NCI-H146 (cell line): ENCODE data around the gene SALL2.
"Not testable (repeated sequence)": the region's sequence is repeated elsewhere in the genome, so short reads cannot be mapped to it uniquely, and the experiment has no call there.

Experiments
- DNase-seq: peaks from one replicate; lab custom pipeline; 2025; lab: John Stamatoyannopoulos, UW

The SALL2 gene

DNA sequence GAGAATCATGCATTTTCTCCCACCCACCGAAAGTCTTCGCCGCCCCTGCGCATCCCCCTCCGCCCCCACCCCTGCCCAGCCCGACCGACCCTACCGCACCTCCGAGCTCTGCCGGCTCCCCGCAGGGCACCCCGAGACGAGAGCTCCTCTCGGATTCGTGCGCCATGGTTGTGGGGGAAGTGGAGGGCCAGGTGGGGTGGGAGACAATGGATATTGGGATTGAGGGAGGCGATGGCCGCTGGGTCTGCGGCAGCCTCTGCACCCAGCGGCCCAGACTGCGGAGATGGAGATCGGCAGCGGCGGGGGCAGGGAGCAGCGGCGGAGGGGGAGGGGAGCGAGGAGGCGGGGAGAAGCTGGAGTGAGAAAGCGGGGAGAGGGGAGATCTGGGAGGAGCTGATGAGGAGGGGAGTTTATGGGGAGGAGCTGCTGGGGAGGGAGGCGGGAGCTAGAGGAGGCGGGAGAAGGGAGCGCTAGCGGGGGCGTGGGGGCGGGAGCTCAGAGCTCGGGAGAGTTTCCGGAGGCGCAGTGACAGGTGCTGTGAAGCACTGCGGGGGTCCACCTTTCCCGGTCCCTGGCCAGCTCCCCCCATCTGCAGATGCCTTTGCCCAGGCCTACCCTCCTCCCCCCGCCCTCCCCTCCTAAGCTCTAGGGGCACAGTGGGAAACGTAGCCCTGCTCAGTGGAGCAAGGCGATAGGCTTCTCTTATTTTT lies at the start of gene SALL2:
TSS of gene SALL2 (minus strand) at position 385 of the 710 bp plus-strand sequence. CDS start at position 166, 219 bp downstream.
- DNase-seq = peak; percentile 99

DNA sequence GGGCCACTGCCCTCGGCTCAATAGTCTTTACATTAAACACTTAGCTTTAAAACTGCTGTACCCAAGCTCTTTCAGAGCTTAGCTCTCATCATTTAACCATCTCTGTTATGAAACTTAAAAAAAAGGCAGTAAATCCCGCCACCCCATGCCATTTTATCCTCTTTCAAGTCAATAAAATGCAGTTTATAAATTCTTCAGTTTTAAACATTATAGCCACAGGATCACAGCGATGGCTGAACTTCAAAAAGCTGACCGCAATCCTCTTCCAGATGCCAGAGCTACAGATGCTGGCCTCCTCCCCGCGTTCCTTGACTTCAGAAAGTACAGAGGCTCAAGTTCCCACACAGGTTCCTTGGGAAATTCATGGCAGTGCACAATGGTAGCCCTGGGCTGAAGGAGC lies 49.5 kb upstream of the SALL2 start:
- no peak for DNase-seq

DNA sequence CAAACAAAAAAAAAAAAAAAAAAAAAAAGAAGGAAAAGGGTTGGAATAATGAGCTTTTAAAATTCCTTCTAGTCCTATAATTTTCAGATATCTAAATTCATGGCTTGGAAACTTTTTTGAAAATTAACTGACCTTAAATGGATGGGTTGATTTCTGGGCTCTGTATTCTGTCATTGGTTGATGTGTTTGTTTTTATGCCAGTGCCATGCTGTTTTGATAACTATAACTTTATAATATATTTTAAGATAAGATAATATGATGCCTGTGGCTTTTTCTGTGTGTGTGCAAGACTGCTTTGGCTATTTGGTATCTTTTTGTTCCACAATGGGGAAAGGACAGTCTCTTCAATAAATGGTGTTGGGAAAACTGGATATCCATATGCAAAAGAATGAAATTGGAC lies 46.5 kb upstream of the SALL2 start:
- no peak for DNase-seq

- DNase-seq = no peak
Observed at GRCh38 chr14:21558703-21559170, 32.6 kb upstream of the SALL2 start.

DNA sequence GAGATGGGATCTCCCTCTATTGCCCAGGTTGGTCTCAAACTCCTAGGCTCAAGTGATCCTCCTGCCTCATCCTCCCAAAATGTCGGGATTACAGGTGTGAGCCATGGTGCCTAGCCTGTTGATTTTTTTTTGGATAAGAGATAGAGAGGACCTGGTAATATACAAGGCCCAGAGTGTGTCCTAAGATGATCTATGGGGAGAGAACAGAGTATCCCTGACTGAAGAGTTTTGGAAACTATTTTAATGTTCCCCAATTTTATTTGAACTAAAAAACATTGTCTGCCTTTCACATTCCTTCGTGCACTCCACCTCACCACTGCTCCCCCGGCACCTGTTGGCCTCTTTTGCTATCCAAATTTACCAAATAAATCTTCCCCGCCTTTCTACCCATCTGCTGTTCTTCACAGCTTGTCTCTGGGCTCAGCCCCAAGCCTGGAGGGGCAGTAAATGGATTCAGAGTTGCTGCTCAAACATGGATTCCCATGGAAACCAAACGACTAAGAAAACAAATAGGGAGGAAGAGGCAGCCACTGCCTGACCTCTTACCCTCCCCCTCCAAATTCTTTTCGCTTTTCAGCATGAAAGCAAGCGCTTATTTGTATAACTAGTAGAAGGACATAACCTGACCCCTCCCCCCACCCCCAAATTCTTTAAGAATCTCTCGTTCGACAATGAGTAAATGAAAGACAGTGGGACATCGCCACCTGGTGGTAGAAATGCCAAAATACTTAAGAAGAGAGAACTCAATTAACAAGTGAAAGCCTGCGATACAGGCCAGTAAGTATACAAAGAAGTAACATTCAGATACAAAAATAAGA lies 31.1 kb upstream of the SALL2 start:
- DNase-seq = peak; percentile 88

DNA sequence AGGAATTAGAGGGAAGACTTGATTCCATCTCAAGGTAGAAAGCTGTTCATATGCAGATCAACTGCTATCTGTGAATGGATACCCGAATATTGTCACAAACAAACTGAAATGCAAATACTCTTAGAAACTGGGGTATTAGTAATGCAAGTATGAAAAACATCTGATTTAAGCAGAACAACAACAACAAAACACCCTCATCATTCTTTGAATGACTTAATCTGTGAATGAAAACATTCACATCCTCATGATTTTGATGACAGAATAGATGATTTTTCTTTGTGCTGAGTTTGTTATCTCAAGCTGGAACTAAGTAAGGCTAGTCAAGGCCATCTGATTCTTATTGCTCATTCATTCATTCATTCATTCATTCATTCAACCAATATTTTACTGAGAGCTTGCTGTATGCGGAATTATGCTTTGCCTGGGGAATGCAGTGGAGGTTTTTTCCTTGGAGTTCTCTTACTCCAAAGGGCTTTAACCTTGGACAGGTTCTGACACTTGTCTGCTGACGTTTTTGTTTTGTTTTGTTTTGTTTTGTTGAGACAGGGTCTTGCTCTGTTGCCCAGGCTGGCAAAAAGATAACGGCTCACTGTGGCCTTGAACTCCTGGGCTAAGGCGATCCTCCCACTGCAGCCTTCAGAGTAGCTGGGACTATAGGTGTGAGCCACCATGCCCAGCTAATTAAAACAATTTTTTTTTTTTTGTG lies 30.4 kb upstream of the SALL2 start:
- DNase-seq = no peak

- DNase-seq = no peak
Observed at GRCh38 chr14:21553266-21553665, 27.1 kb upstream of the SALL2 start.

- DNase-seq = not testable (repeated sequence)
Observed at GRCh38 chr14:21544588-21544987, 18.4 kb upstream of the SALL2 start.

DNA sequence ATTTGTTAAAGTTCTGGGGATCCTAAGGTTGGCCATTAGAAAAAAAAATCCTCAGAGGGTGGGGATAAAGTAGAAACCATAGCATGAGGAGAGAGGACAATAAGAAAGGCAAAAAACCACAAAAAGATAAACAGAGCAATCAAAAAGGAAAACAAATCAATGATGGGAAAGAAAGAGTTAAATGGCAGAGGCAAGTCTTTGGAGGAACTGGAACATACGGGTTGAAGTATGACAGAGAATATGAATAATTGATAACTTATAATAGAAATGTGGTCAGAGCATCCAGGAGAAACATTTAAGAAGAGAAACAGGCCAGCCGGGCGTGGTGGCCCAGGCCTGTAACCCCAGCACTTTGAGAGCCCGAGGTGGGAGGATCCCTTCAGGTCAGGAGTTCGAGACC lies 17.8 kb upstream of the SALL2 start:
- DNase-seq = no peak

DNA sequence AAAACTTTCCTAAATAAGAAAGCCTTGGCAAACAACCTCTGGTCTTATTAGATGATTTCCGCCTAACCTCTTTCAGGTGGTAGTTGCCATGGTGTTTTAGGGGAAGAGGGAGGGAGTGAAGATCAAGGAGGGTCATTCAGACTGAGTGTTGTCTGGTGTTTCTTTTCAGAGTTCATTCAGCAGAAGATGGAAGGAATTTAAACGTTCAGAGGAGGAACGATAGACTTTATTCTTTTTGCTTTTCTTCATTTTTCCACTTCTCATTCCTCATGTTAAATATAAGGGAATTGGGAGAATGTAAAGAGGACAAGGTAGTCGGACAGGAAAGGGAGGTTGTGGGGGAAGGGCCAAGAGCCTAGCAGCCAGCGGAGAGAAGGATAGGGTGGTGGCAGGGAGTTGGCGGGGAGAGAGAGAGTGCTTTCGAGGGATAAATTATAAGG lies 17.4 kb upstream of the SALL2 start:
- peak; percentile 24 for DNase-seq

DNA sequence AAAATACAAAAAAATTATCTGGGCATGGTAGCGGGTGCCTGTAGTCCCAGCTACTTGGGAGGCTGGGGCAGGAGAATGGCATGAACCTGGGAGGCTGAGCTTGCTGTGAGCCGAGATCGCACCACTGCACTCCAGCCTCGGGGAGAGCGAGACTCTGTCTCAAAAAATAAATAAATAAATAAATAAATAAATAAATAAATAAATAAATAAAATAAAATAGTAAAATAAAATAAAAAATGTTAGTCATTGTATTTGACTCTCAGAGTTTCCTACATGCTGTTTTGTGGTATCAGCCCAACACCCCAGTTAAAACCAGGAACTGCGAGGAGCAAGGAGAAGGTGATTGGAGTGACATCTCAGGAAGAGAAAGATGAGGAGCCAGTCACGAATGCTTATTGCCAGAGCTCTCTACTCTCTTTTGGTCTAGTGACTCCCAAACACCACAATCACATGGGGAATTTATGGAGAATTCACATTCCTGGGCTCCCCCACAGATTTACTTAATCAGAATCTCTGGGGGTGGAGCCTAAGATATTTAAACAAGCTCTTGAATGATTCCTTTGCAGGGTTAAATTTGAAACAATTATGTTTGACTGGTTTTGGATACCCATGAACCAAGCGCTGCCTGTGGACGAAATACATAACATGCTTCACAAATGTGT lies 15.4 kb upstream of the SALL2 start:
- DNase-seq = no peak

GRCh38 chr14:21539189-21539940 lies 13.2 kb upstream of the SALL2 start:
- DNase-seq = no peak

GRCh38 chr14:21537090-21537424 lies 10.9 kb upstream of the SALL2 start:
- no peak for DNase-seq

DNA sequence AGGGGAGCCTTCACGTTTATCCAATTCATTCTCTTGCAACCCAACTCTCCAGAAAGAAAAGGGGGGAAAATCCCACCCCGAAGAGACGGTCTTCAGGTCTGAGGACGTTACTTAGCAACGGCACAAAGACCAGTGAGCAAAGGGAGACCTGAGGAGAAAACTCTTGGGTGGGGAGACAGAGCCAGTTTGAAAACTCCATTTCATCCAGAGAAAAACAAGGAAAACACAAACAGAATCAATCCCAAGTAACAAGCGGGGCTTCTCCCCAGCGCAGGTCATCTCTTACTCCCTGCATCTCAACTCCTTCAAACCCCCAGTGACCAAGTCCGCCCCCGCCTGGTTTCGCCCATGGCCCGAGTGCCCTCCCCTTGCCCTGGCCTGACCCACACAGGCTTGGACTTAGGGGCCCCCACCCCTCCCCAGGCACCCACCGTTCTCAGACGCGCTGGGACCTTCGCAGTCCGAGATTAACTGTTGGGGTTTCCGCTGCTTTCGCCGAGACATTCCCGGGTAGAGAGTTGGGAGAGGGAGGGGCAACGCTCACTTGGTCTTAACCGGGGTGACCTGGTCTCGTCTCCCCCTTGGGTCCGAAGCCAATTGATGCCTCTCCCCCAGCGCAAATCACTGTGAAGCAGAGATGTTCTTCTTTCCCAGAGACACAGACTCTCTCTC lies 10.4 kb upstream of the SALL2 start:
- DNase-seq = no peak

DNA sequence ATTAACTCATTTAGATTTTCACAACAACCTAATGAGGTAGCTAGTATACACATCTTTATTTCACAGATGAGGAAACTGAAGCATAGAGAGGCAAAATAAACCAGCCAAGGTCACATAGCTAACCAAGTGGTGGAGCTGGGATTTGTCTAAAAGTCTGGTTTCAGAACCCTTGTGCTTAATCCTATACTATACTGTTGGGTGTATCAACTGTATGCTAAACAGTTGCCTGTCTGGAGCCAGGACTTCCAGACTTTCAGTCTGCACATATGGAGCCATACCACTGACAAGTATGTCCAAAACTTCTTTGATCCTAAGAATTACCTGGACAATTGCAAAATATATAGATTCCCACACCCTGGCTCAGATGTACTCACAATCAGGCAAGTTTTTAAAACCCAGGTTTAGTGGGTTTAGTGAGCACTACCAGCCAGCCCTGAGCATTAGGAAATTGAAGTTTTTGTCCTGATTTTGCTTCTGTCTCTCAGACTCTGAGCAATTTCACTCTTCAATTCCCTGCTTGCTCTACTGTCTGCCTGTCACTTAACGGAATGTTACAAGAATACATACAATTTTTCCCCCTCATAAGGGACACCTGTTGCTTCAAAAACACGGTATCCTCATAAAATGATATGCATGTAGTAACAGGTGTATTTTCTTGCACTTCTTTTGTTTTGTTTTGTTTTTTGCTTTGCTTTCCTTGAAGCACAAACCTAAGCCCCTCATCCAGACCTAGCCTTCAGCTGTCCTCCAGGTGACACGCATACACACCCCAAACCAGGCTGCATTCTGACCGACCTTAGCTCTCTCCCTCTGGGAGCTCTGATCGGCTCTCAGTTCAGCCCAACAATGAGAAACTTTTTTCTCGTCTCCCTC lies 9.6 kb upstream of the SALL2 start:
- DNase-seq = no peak

GRCh38 chr14:21534576-21534975 lies 8.4 kb upstream of the SALL2 start:
- no peak for DNase-seq

GRCh38 chr14:21533294-21533693 lies 7.1 kb upstream of the SALL2 start:
- DNase-seq = no peak

GRCh38 chr14:21529515-21529914 lies 3.4 kb upstream of the SALL2 start:
- no peak for DNase-seq

DNA sequence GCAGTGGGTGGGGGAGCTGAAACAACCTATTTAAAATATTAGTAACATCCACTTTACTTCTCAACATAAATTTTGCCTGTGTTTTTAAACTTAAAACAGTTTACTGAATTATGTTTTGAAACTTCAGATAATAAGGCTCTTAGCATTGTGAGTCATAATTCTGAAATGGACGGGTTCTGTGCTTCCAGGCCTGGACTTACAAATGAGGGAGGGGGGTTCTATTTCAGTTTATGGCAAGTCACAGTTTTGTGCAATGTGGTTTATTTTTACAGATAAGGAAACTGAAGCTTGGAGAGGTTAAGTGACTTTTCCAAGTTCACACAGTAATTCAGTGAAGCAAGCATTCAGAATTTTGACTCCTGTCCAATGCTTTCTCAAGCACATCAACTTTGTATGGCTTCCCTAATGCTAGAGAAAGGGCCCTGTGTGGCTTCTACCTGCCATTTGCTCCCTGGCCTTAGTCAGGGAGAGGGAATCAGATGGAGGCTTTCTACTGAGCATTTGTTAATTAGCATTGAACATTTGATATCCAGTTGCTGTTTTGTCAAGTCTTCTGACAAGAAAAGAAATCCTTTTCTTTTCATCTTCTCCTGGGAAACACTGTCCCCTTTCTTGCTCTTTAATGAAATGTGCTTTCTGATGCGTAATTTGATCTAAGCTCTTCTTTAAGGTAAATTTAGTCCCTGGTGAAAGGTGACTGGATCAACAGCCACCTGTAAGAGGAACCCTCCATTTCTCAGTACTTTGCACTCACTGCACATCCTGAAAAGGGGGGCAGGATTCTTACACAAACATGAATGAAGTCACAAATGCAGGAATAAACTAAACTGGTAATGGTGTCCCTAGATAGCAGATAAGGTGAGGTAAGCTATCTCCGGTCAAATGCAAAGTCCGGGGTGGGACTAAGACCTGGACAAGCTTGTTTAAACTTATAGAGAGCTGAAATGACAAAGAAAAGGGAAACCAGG lies 2.5 kb upstream of the SALL2 start:
- DNase-seq = peak; percentile 33
